Raji (cell line): ENCODE data around the gene ERGIC1.

ENCODE experiments used
- POLR2A ChIP-seq: IDR thresholded peaks from 2 replicates; pipeline ENCODE4 v1.6.1; 2011; ENCODE audit warnings: low read depth, low read length, control low read depth; ENCODE audit not compliant: insufficient read depth

ERGIC1 gene

GRCh38 chr5:172911628-172911880, 77.5 kb downstream of the ERGIC1 start:
- TF ChIP-seq POLR2A, result no peak

GRCh38 chr5:172911976-172912375, 77.9 kb downstream of the ERGIC1 start:
- TF ChIP-seq POLR2A, result no peak

- no peak for TF ChIP-seq POLR2A
Measured at GRCh38 chr5:172913117-172913850, 79.2 kb downstream of the ERGIC1 start.

GRCh38 chr5:172915514-172915913, 81.5 kb downstream of the ERGIC1 start:
- TF ChIP-seq POLR2A, result no peak

- no peak for TF ChIP-seq POLR2A
Measured at GRCh38 chr5:172918421-172919371, 84.6 kb downstream of the ERGIC1 start.

GRCh38 chr5:172919525-172920446, 85.7 kb downstream of the ERGIC1 start:
- no peak for TF ChIP-seq POLR2A

- no peak for TF ChIP-seq POLR2A
Measured at GRCh38 chr5:172920447-172920849, 86.4 kb downstream of the ERGIC1 start.

GRCh38 chr5:172920995-172921394, 86.9 kb downstream of the ERGIC1 start:
- no peak for TF ChIP-seq POLR2A

GRCh38 chr5:172921906-172922305, 87.9 kb downstream of the ERGIC1 start:
- no peak for TF ChIP-seq POLR2A

GRCh38 chr5:172923539-172923938, 89.5 kb downstream of the ERGIC1 start:
- no peak for TF ChIP-seq POLR2A

GRCh38 chr5:172925336-172925948, 91.4 kb downstream of the ERGIC1 start:
- TF ChIP-seq POLR2A, result no peak

GRCh38 chr5:172926008-172926523, 92.0 kb downstream of the ERGIC1 start:
- no peak for TF ChIP-seq POLR2A

GRCh38 chr5:172926796-172927195, 92.7 kb downstream of the ERGIC1 start:
- no peak for TF ChIP-seq POLR2A

GRCh38 chr5:172929371-172929838, 95.4 kb downstream of the ERGIC1 start:
- TF ChIP-seq POLR2A, result no peak
